ENCODE results near the gene NECTIN1.

NECTIN1 gene

DNA sequence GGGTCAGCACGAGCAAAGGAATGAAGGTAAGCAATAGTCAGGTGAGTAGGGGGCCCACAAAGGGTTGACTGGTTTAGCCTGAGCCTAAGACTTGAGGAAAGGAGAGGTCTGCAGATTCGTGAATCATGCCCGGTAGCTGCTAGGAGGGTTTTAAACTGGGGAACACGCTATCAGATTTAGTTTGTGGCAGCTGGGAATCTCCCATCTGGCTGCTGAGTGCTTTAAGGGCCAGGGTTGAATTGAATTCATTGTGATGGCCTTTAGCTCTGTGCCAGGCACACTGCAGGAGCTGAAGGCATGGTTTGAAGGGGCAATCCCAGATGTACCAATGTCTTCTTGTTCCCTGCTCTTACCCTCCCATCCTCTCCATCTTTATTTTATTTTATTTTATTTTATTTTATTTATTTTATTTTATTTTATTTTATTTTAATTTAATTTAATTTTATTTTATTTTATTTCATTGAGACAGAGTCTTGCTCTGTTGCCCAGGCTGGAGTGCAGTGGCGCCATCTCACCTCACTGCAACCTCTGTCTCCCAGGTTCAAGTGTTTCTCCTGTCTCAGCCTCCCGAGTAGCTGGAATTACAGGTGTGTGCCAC is 1.9 kb upstream of the NECTIN1 start:
- H3K4me3 ChIP-seq (ENCODE audit: insufficient read depth, low read depth, low read length), result no peak overlapping the region
- no peaks in the 10 kb centered on the region for H3K27me3 ChIP-seq (ENCODE audit: control insufficient read depth, insufficient read depth, low read length, poor library complexity, severe bottlenecking)
- peaks cover 15% of the 10 kb centered on the region for H3K4me1 ChIP-seq (ENCODE audit: control insufficient read depth, insufficient read depth, low read length)
- 72 to 74% methylated on average over 6 of the region's 6 CpGs for WGBS, 2 experiments
- H3K27ac ChIP-seq (ENCODE audit: insufficient read depth, low read depth, low read length, poor library complexity, severe bottlenecking), result no peak overlapping the region
- no peaks in the 10 kb centered on the region for H3K9me3 ChIP-seq (ENCODE audit: control insufficient read depth, low read length)
- H3K36me3 ChIP-seq (ENCODE audit: control insufficient read depth, insufficient read depth, low read length), result no peaks in the 10 kb centered on the region

DNA sequence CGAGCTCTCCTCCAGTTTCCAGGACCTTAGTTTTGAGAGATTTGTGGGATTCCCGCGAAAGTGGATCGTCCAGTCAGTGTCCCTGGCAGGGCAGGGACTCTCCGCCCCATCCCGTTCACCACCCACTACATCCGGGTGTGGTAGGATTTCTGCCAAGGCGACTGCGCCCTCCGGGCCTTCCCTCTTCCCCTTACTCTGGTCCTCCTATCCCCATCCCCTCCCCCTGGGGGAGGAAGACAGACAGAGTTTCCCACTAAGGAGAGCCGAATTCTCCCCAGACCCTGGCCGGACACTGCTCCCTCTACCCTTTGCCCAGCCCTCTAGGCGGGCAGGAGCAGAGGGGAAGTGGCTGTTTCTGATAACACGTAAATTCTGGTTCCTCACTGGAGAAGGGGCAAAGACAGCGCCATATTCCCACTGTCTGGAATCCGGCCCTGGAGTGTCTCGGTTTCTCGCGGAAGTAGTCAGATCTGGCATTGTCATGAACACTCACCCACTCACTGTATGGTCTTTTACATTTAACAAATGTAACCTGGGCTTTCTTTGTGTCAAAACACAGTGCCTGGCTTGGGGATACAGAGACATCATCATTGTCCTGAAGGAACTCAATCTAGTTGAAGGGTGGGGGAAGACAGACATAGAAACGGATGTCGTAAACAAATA is 1.1 kb upstream of the NECTIN1 start:
- no peaks in the 10 kb centered on the region for H3K9me3 ChIP-seq (ENCODE audit: control insufficient read depth, low read length)
- H3K36me3 ChIP-seq (ENCODE audit: control insufficient read depth, insufficient read depth, low read length), result no peaks in the 10 kb centered on the region
- H3K4me1 ChIP-seq (ENCODE audit: control insufficient read depth, insufficient read depth, low read length), result peaks cover 23% of the 10 kb centered on the region
- no peaks in the 10 kb centered on the region for H3K27me3 ChIP-seq (ENCODE audit: control insufficient read depth, insufficient read depth, low read length, poor library complexity, severe bottlenecking)
- H3K4me3 ChIP-seq (ENCODE audit: insufficient read depth, low read depth, low read length), result peak overlapping the region; percentile 96
- H3K27ac ChIP-seq (ENCODE audit: insufficient read depth, low read depth, low read length, poor library complexity, severe bottlenecking), result no peak overlapping the region
- 24 to 25% methylated on average over 21 of the region's 21 CpGs for WGBS, 2 experiments

DNA sequence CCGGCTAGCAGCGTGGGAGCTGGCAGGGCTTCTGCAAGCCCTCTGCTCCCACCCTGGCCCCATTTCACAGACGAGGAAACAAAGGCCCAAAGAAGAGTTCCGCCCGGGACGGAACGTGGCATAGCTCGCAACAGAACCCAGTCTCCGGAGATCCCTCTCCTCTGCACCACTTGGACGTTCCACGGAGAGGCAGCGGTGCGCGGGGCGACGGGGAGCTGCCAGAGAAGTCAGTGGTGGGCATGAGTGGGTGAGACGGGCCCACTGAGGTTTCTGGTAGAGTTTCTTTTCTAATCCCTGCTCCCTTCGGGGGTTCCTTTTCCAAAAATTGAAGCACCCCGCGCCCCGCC is 554 bp upstream of the NECTIN1 start:
- 2 to 3% methylated on average over 21 of the region's 21 CpGs for WGBS, 2 experiments
- H3K4me3 ChIP-seq (ENCODE audit: insufficient read depth, low read depth, low read length), result peak overlapping the region; percentile 96
- peaks cover 27% of the 10 kb centered on the region for H3K4me1 ChIP-seq (ENCODE audit: control insufficient read depth, insufficient read depth, low read length)
- no peaks in the 10 kb centered on the region for H3K9me3 ChIP-seq (ENCODE audit: control insufficient read depth, low read length)
- no peak overlapping the region for H3K27ac ChIP-seq (ENCODE audit: insufficient read depth, low read depth, low read length, poor library complexity, severe bottlenecking)
- no peaks in the 10 kb centered on the region for H3K36me3 ChIP-seq (ENCODE audit: control insufficient read depth, insufficient read depth, low read length)
- H3K27me3 ChIP-seq (ENCODE audit: control insufficient read depth, insufficient read depth, low read length, poor library complexity, severe bottlenecking), result no peaks in the 10 kb centered on the region

GRCh38 chr11:119728211-119728626 is 781 bp downstream of the NECTIN1 start:
- Histone ChIP-seq H3K4me1 (ENCODE audit: control insufficient read depth, insufficient read depth, low read length) (peaks cover 39% of the 10 kb centered on the region), H3K27ac (ENCODE audit: insufficient read depth, low read depth, low read length, poor library complexity, severe bottlenecking) (no peak overlapping the region), H3K9me3 (ENCODE audit: control insufficient read depth, low read length) (no peaks in the 10 kb centered on the region), H3K27me3 (ENCODE audit: control insufficient read depth, insufficient read depth, low read length, poor library complexity, severe bottlenecking) (no peaks in the 10 kb centered on the region), H3K4me3 (ENCODE audit: insufficient read depth, low read depth, low read length) (peak overlapping the region; percentile 96), H3K36me3 (ENCODE audit: control insufficient read depth, insufficient read depth, low read length) (no peaks in the 10 kb centered on the region)
- 0% methylated on average over 30 of the region's 30 CpGs for WGBS, 2 experiments

- H3K27me3 ChIP-seq (ENCODE audit: control insufficient read depth, insufficient read depth, low read length, poor library complexity, severe bottlenecking), result no peaks in the 10 kb centered on the region
- H3K9me3 ChIP-seq (ENCODE audit: control insufficient read depth, low read length), result no peaks in the 10 kb centered on the region
- H3K27ac ChIP-seq (ENCODE audit: insufficient read depth, low read depth, low read length, poor library complexity, severe bottlenecking), result peak overlapping the region; percentile 53
- peak overlapping the region; percentile 96 for H3K4me3 ChIP-seq (ENCODE audit: insufficient read depth, low read depth, low read length)
- 0% methylated on average over 44 to 48 of the region's 48 CpGs for WGBS, 2 experiments
- H3K4me1 ChIP-seq (ENCODE audit: control insufficient read depth, insufficient read depth, low read length), result peaks cover 39% of the 10 kb centered on the region
- H3K36me3 ChIP-seq (ENCODE audit: control insufficient read depth, insufficient read depth, low read length), result no peaks in the 10 kb centered on the region
These were observed 1.4 kb downstream of the NECTIN1 start for GRCh38 chr11:119727523-119728151.

DNA sequence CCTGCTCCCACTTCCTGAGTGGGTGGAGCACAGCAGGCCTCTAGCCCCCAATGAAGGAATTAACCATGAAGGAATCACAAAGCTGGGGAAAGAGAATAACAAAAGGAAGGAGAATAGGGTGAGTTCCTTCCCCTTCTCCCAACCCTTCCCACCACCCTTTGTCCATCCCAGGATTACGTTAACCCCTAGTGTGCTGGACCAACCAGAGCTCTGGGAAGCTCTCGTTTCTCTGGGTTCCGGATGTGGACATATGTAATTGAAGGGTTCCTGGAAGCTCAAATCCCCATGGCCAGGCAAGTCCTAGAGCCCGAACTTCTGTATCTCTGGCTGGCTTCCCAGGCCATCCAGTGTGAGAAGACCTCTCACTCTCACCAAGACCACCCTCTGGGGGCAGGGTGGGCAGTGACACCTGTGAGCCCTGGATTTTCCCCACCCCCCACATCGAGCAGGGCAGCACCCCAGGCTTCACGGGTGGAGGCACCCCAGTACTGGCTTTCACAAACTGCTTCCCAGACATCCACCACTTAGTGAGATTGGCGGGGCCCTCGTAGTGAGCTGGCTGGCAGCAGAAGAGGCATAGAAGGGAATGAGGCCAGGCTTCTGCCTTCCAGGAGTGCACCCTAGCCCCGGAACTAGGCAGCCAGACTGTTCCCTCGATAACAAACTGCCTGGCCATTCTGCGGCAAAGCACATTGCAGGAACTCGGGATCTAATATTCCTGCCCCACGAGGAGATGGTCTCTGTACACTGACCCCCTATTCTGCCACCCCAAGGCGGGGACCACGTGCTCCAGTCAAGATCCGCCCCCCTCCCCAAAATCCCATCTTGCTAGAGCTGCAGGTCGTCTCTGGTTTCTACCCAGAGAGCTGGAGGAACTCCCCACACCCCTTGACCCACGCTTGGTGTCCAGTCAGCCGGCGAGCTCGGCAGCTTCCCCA is 2.1 kb downstream of the NECTIN1 start:
- peak overlapping the region; percentile 53 for H3K27ac ChIP-seq (ENCODE audit: insufficient read depth, low read depth, low read length, poor library complexity, severe bottlenecking)

DNA sequence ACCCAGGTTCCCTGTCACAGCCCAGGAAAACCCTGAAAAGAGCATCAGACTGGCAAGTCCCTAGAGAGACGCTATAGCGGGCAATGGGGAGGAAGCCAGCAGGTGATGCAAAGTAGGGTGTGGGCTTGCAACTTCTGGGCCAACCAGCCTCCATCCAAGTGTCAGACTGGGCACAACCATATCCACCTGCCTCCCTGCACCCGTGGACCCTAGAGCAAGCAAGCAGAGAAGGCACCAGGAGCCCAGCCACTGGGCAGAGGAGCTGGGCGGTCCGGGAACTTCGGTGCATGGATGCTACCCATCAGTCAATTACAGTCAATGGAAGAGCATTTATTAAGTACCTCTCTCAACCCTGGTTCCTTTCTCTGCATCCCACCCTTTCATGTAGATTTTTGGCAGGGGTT is 2.8 kb downstream of the NECTIN1 start:
- Histone ChIP-seq H3K4me1 (ENCODE audit: control insufficient read depth, insufficient read depth, low read length) (peaks cover 47% of the 10 kb centered on the region), H3K9me3 (ENCODE audit: control insufficient read depth, low read length) (no peaks in the 10 kb centered on the region), H3K4me3 (ENCODE audit: insufficient read depth, low read depth, low read length) (peak overlapping the region; percentile 96), H3K27ac (ENCODE audit: insufficient read depth, low read depth, low read length, poor library complexity, severe bottlenecking) (no peak overlapping the region), H3K36me3 (ENCODE audit: control insufficient read depth, insufficient read depth, low read length) (no peaks in the 10 kb centered on the region), H3K27me3 (ENCODE audit: control insufficient read depth, insufficient read depth, low read length, poor library complexity, severe bottlenecking) (no peaks in the 10 kb centered on the region)
- 6 to 10% methylated on average over 6 of the region's 6 CpGs for WGBS, 2 experiments

More for the DNA sequence above, 2.1 kb downstream of the NECTIN1 start:
- 1% methylated on average over 21 of the region's 21 CpGs for WGBS, 2 experiments
- peaks cover 40% of the 10 kb centered on the region for H3K4me1 ChIP-seq (ENCODE audit: control insufficient read depth, insufficient read depth, low read length)
- H3K9me3 ChIP-seq (ENCODE audit: control insufficient read depth, low read length), result no peaks in the 10 kb centered on the region
- H3K27me3 ChIP-seq (ENCODE audit: control insufficient read depth, insufficient read depth, low read length, poor library complexity, severe bottlenecking), result no peaks in the 10 kb centered on the region
- no peaks in the 10 kb centered on the region for H3K36me3 ChIP-seq (ENCODE audit: control insufficient read depth, insufficient read depth, low read length)
- H3K4me3 ChIP-seq (ENCODE audit: insufficient read depth, low read depth, low read length), result peak overlapping the region; percentile 96

DNA sequence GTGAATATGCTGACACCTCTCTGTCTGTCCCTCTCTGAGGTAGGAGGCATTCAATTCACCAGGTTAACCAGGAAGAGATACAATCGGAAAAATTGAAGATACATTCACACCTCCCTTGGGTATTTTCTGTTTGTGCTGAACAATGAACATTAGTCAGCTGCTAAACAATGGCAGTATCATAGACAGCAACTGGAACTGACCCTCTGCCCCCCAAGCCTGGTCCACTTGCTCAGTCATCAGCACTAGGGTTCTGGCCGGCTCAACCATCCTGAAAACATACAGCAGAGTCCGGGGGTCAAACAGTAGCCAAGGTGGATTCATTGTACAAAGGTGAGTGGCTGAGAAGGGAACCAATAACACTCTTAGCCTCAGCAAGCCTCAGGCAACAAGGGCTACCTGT is 4.0 kb downstream of the NECTIN1 start:
- WGBS, 2 experiments, result 90 to 97% methylated on average over 3 of the region's 3 CpGs
- Histone ChIP-seq H3K4me1 (ENCODE audit: control insufficient read depth, insufficient read depth, low read length) (peaks cover 53% of the 10 kb centered on the region), H3K27ac (ENCODE audit: insufficient read depth, low read depth, low read length, poor library complexity, severe bottlenecking) (no peak overlapping the region), H3K27me3 (ENCODE audit: control insufficient read depth, insufficient read depth, low read length, poor library complexity, severe bottlenecking) (no peaks in the 10 kb centered on the region), H3K4me3 (ENCODE audit: insufficient read depth, low read depth, low read length) (no peak overlapping the region), H3K36me3 (ENCODE audit: control insufficient read depth, insufficient read depth, low read length) (no peaks in the 10 kb centered on the region), H3K9me3 (ENCODE audit: control insufficient read depth, low read length) (no peaks in the 10 kb centered on the region)

DNA sequence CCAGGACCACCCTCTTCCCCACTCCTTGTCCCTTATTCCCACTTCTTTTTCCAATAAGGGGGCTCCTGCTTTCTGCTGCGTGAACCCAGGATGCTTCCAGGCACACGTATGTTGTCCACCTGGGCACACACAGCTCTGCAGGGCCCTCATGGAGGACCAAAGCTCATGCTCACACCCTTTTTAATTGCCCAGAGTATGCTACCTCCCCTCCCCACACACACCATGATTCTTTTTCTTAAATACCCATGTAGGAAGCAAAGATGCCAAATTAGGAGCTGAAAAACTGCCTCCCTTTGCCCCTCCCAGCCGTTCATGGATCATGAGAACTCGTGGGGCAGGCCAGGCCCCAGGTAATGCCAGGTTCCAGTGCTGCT is 5.1 kb downstream of the NECTIN1 start:
- Histone ChIP-seq H3K4me1 (ENCODE audit: control insufficient read depth, insufficient read depth, low read length) (peaks cover 54% of the 10 kb centered on the region), H3K36me3 (ENCODE audit: control insufficient read depth, insufficient read depth, low read length) (no peaks in the 10 kb centered on the region), H3K4me3 (ENCODE audit: insufficient read depth, low read depth, low read length) (no peak overlapping the region), H3K27me3 (ENCODE audit: control insufficient read depth, insufficient read depth, low read length, poor library complexity, severe bottlenecking) (no peaks in the 10 kb centered on the region), H3K27ac (ENCODE audit: insufficient read depth, low read depth, low read length, poor library complexity, severe bottlenecking) (no peak overlapping the region), H3K9me3 (ENCODE audit: control insufficient read depth, low read length) (no peaks in the 10 kb centered on the region)
- 78 to 79% methylated on average over 4 of the region's 4 CpGs for WGBS, 2 experiments
